T47D (cell line): ENCODE results near the gene CBX8.

Experiments used
- DNase-seq, 2 experiments: peaks; one replicate each; pipeline versions ENCODE4 v3.0.0 to v3.0.0-alpha.2; 2011 to 2012; ENCODE audit warnings: low read depth in 1 of 2, low spot score in 1 of 2
- JUND ChIP-seq: IDR thresholded peaks from 2 replicates; pipeline ENCODE4 v1.6.1; 2012; ENCODE audit warnings: low read depth
- in situ Hi-C: cut with HindIII; loops from 2 replicates; pipeline ENCODE4 v1.10.0; 2016; ENCODE audit warnings: low sequenced_read_pairs, low pct_unique_long_range_greater_than_20kb

CBX8 gene

GRCh38 chr17:79812353-79813258, 15.7 kb upstream of the CBX8 start:
- no peak for DNase-seq
- no peak for TF ChIP-seq JUND
- in situ Hi-C loops = no loop called here

GRCh38 chr17:79811868-79812352, 15.0 kb upstream of the CBX8 start:
- in situ Hi-C loops = no loop called here
- no peak for TF ChIP-seq JUND
- no peak for DNase-seq

- DNase-seq = peak in 1 of 2 experiments; percentile 72
- no peak for TF ChIP-seq JUND
- in situ Hi-C loops = no loop called here
These were observed 14.4 kb upstream of the CBX8 start for GRCh38 chr17:79811011-79811867.

- in situ Hi-C loops = no loop called here
- peak; percentile 95 to 99 for DNase-seq
- TF ChIP-seq JUND = no peak
These were observed 13.5 kb upstream of the CBX8 start for GRCh38 chr17:79810130-79811010.

- DNase-seq = peak in 1 of 2 experiments; percentile 64
- in situ Hi-C loops = no loop called here
- TF ChIP-seq JUND = no peak
These were observed 12.8 kb upstream of the CBX8 start for GRCh38 chr17:79809530-79810129.

GRCh38 chr17:79808763-79809529, 12.1 kb upstream of the CBX8 start:
- in situ Hi-C loops = no loop called here
- peak; percentile 92 to 96 for DNase-seq
- TF ChIP-seq JUND = no peak

GRCh38 chr17:79806863-79807720, 10.2 kb upstream of the CBX8 start:
- in situ Hi-C loops = no loop called here
- TF ChIP-seq JUND = no peak
- no peak for DNase-seq

GRCh38 chr17:79806446-79806760, 9.5 kb upstream of the CBX8 start:
- no peak for TF ChIP-seq JUND
- in situ Hi-C loops = no loop called here
- DNase-seq = no peak

GRCh38 chr17:79804856-79805696, 8.2 kb upstream of the CBX8 start:
- in situ Hi-C loops = no loop called here
- no peak for TF ChIP-seq JUND
- no peak for DNase-seq
